Stimulated activated CD8-positive, alpha-beta memory T cell treated with anti-CD3 and anti-CD28 coated beads, Interleukin-15, amount 100 ng/mL, for 24 hours (primary cell): Measurements from ENCODE around the gene ITCH.

Experiments used
- DNase-seq: peaks from one replicate; pipeline ENCODE4 v3.0.0-alpha.2; 2020; ENCODE audit warnings: low read depth

ITCH gene

GRCh38 chr20:34531608-34532265 is 168.7 kb downstream of the ITCH start:
- DNase-seq, result no peak

GRCh38 chr20:34532320-34532719 is 169.2 kb downstream of the ITCH start:
- no peak for DNase-seq

- no peak for DNase-seq
Measured at GRCh38 chr20:34532756-34533155, 169.7 kb downstream of the ITCH start.

- DNase-seq, result no peak
Measured at GRCh38 chr20:34534391-34535165, 171.5 kb downstream of the ITCH start.

GRCh38 chr20:34535301-34535840 is 172.3 kb downstream of the ITCH start:
- no peak for DNase-seq

GRCh38 chr20:34535857-34536256 is 172.8 kb downstream of the ITCH start:
- no peak for DNase-seq

GRCh38 chr20:34536798-34537394 is 173.8 kb downstream of the ITCH start:
- DNase-seq, result no peak

GRCh38 chr20:34537651-34538050 is 174.6 kb downstream of the ITCH start:
- DNase-seq, result no peak

- no peak for DNase-seq
Measured at GRCh38 chr20:34538671-34539123, 175.6 kb downstream of the ITCH start.

- DNase-seq, result no peak
Measured at GRCh38 chr20:34539756-34540155, 176.7 kb downstream of the ITCH start.

- DNase-seq, result no peak
Measured at GRCh38 chr20:34540596-34541263, 177.7 kb downstream of the ITCH start.

- no peak for DNase-seq
Measured at GRCh38 chr20:34541264-34541901, 178.3 kb downstream of the ITCH start.

GRCh38 chr20:34541917-34542316 is 178.8 kb downstream of the ITCH start:
- no peak for DNase-seq

GRCh38 chr20:34542439-34542838 is 179.4 kb downstream of the ITCH start:
- no peak for DNase-seq

- DNase-seq, result no peak
Measured at GRCh38 chr20:34543463-34544056, 180.5 kb downstream of the ITCH start.

GRCh38 chr20:34544109-34544796 is 181.2 kb downstream of the ITCH start:
- DNase-seq, result no peak

- no peak for DNase-seq
Measured at GRCh38 chr20:34546751-34547181, 183.7 kb downstream of the ITCH start.

GRCh38 chr20:34547844-34548613 is 185.0 kb downstream of the ITCH start:
- no peak for DNase-seq

GRCh38 chr20:34549291-34549928 is 186.3 kb downstream of the ITCH start:
- no peak for DNase-seq

GRCh38 chr20:34549929-34550305 is 186.8 kb downstream of the ITCH start:
- no peak for DNase-seq
